ENCODE measurements around the gene CMSS1.
A peak's percentile ranks its signal among the peaks of the same experiment; 100 is the strongest.

Gene CMSS1

GRCh38 chr3:99943931-99944761, 126.5 kb downstream of the CMSS1 start:
- peak; percentile 66 for DNase-seq

- peak; percentile 54 for DNase-seq
Observed at GRCh38 chr3:99945328-99945995, 127.8 kb downstream of the CMSS1 start.

- no peak for DNase-seq
Observed at GRCh38 chr3:99947356-99947755, 129.7 kb downstream of the CMSS1 start.

DNA sequence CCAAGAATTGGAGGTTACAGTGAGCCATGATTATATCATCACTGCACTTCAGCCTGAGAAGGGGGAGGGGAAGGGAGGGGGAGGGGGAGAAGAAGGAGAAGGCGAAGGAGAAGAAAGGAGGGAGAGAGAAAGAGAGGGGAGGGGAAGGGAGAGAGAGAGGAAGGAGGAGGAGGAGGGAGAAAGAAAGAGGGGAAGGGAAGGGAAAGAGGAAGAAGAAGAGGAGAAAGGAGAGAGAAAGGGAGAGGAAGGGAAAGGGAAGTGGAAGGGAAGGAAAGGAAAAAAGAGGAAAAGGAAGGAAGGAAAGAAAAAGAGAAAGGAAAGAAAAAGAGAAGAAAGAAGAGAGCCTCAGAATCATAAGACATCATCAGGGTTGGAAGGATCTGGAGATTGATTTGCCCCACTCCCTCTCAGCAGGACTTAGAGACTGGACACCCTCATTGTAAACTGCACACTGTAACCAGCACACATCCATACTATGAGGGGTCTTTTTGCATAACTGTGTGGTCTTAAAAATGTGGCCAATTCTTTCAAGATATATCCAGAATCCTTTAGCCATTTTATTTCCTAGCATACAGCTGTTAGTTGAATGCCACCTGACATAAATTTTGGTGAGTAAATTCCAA, 130.9 kb downstream of the CMSS1 start:
- DNase-seq = no peak

GRCh38 chr3:99949956-99950670, 132.5 kb downstream of the CMSS1 start:
- DNase-seq = no peak

DNA sequence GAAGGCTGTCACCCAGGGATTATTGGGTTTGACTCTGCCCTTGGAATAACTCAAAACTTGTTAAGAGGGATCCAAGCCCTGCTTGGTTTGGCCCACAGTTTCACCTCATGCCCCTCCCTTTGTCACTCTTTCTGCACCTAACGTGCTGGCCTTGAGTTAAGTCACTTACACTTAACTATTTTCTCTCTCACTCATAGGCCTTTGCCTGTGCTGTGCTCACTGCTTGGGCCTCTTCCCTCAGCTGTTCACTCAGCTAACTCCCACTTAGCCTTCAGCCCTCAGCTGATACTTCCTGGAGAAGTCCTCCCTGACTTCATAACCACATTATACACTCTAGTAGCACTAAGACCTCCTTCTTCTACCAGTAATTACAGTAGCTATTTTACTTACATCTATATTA, 133.3 kb downstream of the CMSS1 start:
- no peak for DNase-seq

DNA sequence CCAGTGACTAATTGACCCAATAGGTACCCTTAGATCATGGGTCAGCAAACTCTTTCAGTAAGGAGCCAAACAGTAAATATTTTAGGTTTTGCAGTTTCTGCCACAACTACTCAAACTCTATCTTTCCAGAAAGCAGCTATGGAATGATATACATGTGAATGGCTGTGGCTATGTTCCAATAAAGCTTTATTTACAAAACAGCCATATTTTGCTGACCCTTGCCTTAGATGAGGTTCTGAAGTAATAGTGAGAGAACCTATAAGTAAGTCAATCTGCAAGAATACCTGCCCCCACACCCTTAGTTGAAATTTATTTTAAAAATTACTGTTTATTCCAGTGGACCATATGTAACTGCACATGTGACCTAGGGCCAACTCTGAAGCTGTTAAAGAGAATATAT, 134.0 kb downstream of the CMSS1 start:
- DNase-seq = no peak

GRCh38 chr3:99952306-99952705, 134.6 kb downstream of the CMSS1 start:
- no peak for DNase-seq

GRCh38 chr3:99953596-99953995, 135.9 kb downstream of the CMSS1 start:
- no peak for DNase-seq

- DNase-seq = no peak
Observed at GRCh38 chr3:99954914-99955644, 137.4 kb downstream of the CMSS1 start.

DNA sequence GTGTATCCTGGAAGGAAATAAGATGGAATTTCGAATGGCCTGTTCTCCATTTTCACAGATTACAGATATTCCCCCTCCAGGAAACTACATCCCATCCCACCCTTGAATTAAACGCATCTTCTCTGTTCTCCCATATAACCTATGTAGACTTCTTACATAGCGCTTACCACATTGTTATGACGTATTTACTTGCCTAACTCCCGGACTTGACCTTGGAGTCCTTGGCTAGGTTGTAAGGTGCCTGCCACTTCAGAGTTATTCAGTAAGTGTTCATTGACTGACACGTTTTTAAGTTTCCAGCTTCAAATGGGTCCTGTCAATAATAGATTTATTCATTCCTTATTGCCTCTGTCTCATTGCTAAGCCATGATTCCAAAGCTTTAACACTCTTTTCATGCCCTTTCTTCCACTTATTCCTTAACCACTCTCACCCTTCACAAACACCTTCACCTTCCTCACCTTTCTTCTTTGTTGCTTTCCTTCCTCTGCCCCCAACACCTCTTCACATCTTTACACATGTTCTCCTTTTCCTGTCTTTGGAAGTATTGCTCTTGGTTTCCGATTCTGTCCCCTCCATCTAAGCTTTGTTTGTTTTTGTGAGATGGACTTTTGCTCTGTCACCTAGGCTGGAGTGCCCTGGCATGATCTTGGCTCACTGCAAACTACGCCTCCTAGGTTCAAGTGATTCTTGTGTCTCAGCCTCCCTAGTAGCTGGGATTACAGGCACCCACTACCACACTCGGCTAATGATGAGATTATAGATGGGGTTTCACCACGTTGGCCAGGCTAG, 138.3 kb downstream of the CMSS1 start:
- no peak for DNase-seq

GRCh38 chr3:99957151-99957796, 139.6 kb downstream of the CMSS1 start:
- DNase-seq = no peak

GRCh38 chr3:99958222-99958912, 140.7 kb downstream of the CMSS1 start:
- DNase-seq = no peak

- no peak for DNase-seq
Observed at GRCh38 chr3:99960123-99960878, 142.6 kb downstream of the CMSS1 start.

DNA sequence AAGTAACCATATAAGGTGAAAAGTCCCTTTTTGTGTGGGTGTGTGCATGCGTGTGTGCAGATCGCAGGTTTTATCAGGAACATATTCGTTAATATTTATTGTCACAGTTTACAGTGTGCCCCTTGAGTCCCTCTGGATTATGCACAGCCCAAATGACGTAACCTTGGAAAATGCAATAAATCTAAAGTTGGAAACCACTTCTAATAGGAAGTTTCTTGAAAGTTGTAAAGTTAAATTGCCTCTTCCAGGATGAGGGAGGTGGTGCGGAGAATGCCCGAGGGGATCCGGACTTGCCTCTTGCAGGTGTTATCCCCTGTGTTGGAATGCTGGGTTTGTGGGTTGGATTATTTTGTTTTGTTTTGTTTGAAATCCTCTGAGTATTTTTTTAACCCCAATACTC, 143.3 kb downstream of the CMSS1 start:
- DNase-seq = no peak

DNA sequence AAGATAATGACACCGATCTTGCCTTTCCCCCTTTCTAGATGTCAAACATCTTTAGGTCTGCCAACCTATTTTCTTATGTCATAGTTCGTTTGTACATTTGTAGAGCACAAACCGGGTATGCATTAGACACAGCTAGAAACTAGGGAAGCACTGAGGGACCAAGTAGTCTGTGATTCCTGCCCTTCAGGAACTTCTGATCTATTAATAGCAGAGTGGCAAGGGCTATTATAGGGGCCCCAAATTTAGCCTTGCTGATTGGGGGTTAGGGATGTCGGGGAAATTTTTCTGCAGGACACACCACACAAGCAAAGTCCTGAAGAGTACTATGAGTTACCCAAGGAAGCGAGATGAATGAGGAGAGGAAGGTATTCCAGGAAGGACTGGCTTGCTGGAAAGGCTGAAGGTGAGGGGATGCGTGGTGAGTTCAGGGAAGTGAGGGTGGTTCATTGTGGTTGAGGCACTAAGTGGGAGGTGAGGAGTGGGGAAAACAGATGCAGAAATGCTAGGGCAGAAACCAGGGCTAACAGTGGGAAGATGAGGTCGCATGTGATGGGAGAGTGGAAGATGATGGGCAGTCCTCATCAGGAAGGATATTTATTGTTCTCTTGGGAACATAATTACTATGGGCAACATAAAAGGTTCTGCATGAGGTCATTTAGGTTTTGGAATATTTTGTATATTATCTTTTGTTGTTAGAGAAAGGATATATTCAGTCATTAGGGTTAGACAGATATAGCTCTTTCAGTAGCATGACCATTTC, 144.3 kb downstream of the CMSS1 start:
- no peak for DNase-seq

- DNase-seq = no peak
Observed at GRCh38 chr3:99962703-99963102, 145.0 kb downstream of the CMSS1 start.

- no peak for DNase-seq
Observed at GRCh38 chr3:99965077-99965476, 147.4 kb downstream of the CMSS1 start.

All from islet precursor cell (in vitro differentiated cells).